AG04450 (cell line): Measurements from ENCODE around the gene KNSTRN. TPM values are rescaled to one million over a fixed set of nuclear protein-coding genes. Genes with fewer than 3 reads are reported as not detected.
A peak's percentile ranks its signal among the peaks of the same experiment; 100 is the strongest.

ENCODE experiments used
- CTCF ChIA-PET: fragments of 300-600, 350-600 bp; formaldehyde crosslinking; extraction: SDS; loops from one replicate; lab custom pipeline; 2022; ENCODE audit warnings: antibody characterized with exemption, inconsistent platforms; lab: Charles Lee
- POLR2A ChIA-PET: fragments of 350-600 bp; formaldehyde crosslinking; extraction: SDS; loops from one replicate; lab custom pipeline; 2021; ENCODE audit warnings: antibody characterized with exemption, inconsistent platforms; lab: Yijun Ruan, JAX
- DNase-seq: peaks from one replicate; pipeline ENCODE4 v3.0.0-alpha.2; 2011; ENCODE audit warnings: low read depth, low spot score
- H3K27ac ChIP-seq: one replicate; pipeline ENCODE4 v1.5.1; 2012; ENCODE audit warnings: low read depth, low read length, control low read depth
- H3K27me3 ChIP-seq: one replicate; pipeline ENCODE4 v1.6.0; 2012; ENCODE audit warnings: low read length; ENCODE audit not compliant: control insufficient read depth, insufficient read depth
- H3K4me3 ChIP-seq: 2 replicates; pipeline ENCODE4 v1.5.1; 2011; ENCODE audit warnings: mild to moderate bottlenecking, low read depth, low read length, control low read depth
- H3K9me3 ChIP-seq: 2 replicates; pipeline ENCODE4 v1.5.1; 2012; ENCODE audit warnings: low read length; ENCODE audit not compliant: control insufficient read depth, insufficient read depth
- CTCF ChIP-seq: IDR thresholded peaks from 2 replicates; pipeline ENCODE4 v1.5.1; 2011; ENCODE audit warnings: low read depth, low read length, control low read depth, inconsistent platforms
- polyA plus RNA-seq: library from polyadenylated mRNA; depleted of rRNA; stranded (reverse); fragments of >200 nt; gene quantifications from 2 replicates; pipeline ENCODE4 v1.2.3, GENCODE V29; 2011

The KNSTRN gene
- polyA plus RNA-seq, 1 experiment = 18.2 TPM

GRCh38 chr15:40430271-40430805 lies 47.8 kb downstream of the KNSTRN start:
- POLR2A ChIA-PET = interaction anchor here (0.8 kb wide), 1 partner anchor 25 kb away, joined by 3 read pairs; the partner anchor contains the start of gene IVD
- no peak overlapping the region for H3K27ac ChIP-seq
- H3K4me3 ChIP-seq = no peak overlapping the region
- no peak for TF ChIP-seq CTCF
- H3K9me3 ChIP-seq = no peaks in the 10 kb centered on the region; the same call in 1 of the 2 replicates
- peaks cover 50% of the 10 kb centered on the region for H3K27me3 ChIP-seq
- no peak for DNase-seq
- CTCF ChIA-PET = interaction anchor here (1.1 to 1.5 kb wide), 2 partner anchors 19 to 156 kb away, joined by 4 to 5 read pairs; no protein-coding TSS in a partner anchor

- Histone ChIP-seq H3K4me3 (no peak overlapping the region), H3K27me3 (peaks cover 70% of the 10 kb centered on the region), H3K9me3 (no peaks in the 10 kb centered on the region; the same call in 1 of the 2 replicates), H3K27ac (no peak overlapping the region)
- ChIA-PET POLR2A (interaction anchor here (1.3 kb wide), 1 partner anchor 13 kb away, joined by 3 read pairs; no protein-coding TSS in a partner anchor), CTCF (no interaction called here)
- DNase-seq = no peak
- TF ChIP-seq CTCF = no peak
These were observed 52.6 kb downstream of the KNSTRN start for GRCh38 chr15:40435023-40435709.

- no peak for TF ChIP-seq CTCF
- ChIA-PET POLR2A (interaction anchor here (1.3 kb wide), 1 partner anchor 14 kb away, joined by 3 read pairs; no protein-coding TSS in a partner anchor), CTCF (no interaction called here)
These were observed 53.2 kb downstream of the KNSTRN start for GRCh38 chr15:40435710-40436089.

GRCh38 chr15:40436116-40436891 lies 53.8 kb downstream of the KNSTRN start:
- H3K4me3 ChIP-seq = peak overlapping the region; percentile 47
- no peak for TF ChIP-seq CTCF
- no peak for DNase-seq
- H3K9me3 ChIP-seq = no peaks in the 10 kb centered on the region; the same call in 1 of the 2 replicates
- ChIA-PET CTCF (interaction anchor here (0.6 kb wide), 1 partner anchor 9 kb away, joined by 6 read pairs; no protein-coding TSS in a partner anchor), POLR2A (interaction anchor here (1.3 kb wide), 1 partner anchor 14 kb away, joined by 3 read pairs; no protein-coding TSS in a partner anchor)
- peaks cover 69% of the 10 kb centered on the region for H3K27me3 ChIP-seq
- no peak overlapping the region for H3K27ac ChIP-seq

More at GRCh38 chr15:40435710-40436089, 53.2 kb downstream of the KNSTRN start:
- Histone ChIP-seq H3K27ac (no peak overlapping the region), H3K9me3 (no peaks in the 10 kb centered on the region; the same call in 1 of the 2 replicates), H3K27me3 (peaks cover 69% of the 10 kb centered on the region), H3K4me3 (peak overlapping the region; percentile 47; the same call in 1 of the 2 replicates)
- DNase-seq = no peak
